Nephron progenitor cell (in vitro differentiated cells): ENCODE measurements around the gene PNPLA7.

Experiments
- DNase-seq: peaks from one replicate; pipeline ENCODE4 v3.0.0; 2021
- H3K27ac Mint-ChIP-seq: 2 replicates; pipeline ENCODE4 v1.8.0; 2021; ENCODE audit warnings: mild to moderate bottlenecking, moderate library complexity, mixed read lengths
- H3K27me3 Mint-ChIP-seq: 2 replicates; pipeline ENCODE4 v1.8.0; 2021; ENCODE audit warnings: mild to moderate bottlenecking, low read depth, mixed read lengths; ENCODE audit not compliant: poor library complexity
- H3K36me3 Mint-ChIP-seq: 2 replicates; pipeline ENCODE4 v1.8.0; 2021; ENCODE audit warnings: low read depth, mixed read lengths
- H3K4me1 Mint-ChIP-seq: 2 replicates; pipeline ENCODE4 v1.8.0; 2021; ENCODE audit warnings: mixed read lengths
- H3K4me3 Mint-ChIP-seq: 2 replicates; pipeline ENCODE4 v1.8.0; 2021; ENCODE audit warnings: mild to moderate bottlenecking, moderate library complexity, mixed read lengths
- H3K9me3 Mint-ChIP-seq: 2 replicates; pipeline ENCODE4 v1.8.0; 2021; ENCODE audit warnings: mild to moderate bottlenecking, moderate library complexity, mixed read lengths
- CTCF ChIP-seq: fragments of 200-600 bp; sonication (generic); IDR thresholded peaks from 2 replicates; pipeline ENCODE4 v1.5.0; 2021; ENCODE audit warnings: antibody characterized with exemption

Gene PNPLA7

GRCh38 chr9:137547687-137548543, 2.3 kb downstream of the PNPLA7 start:
- Mint-ChIP-seq H3K27ac (no peak overlapping the region), H3K4me1 (peaks cover 32% of the 10 kb centered on the region), H3K4me3 (peak overlapping the region; percentile 8), H3K36me3 (peaks cover 21% of the 10 kb centered on the region), H3K9me3 (peaks cover 26% of the 10 kb centered on the region), H3K27me3 (peaks cover 4% of the 10 kb centered on the region)
- no peak for TF ChIP-seq CTCF
- no peak for DNase-seq

DNA sequence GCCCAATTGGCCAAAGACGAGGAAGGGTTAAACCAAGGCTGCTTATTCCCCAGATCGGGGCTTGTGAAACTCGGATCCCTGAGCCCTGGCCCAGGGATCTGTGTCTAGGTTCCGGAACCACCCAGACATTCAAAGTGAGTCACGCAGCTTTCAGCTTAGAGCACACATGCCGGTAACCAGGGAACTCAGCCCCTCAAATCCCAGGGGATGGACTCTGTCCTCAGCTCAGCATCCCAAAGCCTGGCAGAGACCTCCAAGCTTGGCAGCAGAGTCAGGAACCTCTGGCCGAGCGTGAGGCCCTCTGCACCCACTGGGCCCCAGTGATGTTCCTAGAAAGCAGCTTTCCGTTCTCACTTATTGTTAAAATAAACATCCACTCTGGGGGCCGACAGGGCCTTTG, 5.1 kb downstream of the PNPLA7 start:
- TF ChIP-seq CTCF, result no peak
- H3K4me3 Mint-ChIP-seq, result no peak overlapping the region
- H3K27me3 Mint-ChIP-seq, result peaks cover 9% of the 10 kb centered on the region
- H3K27ac Mint-ChIP-seq, result no peak overlapping the region
- H3K36me3 Mint-ChIP-seq, result peaks cover 17% of the 10 kb centered on the region
- peaks cover 26% of the 10 kb centered on the region for H3K9me3 Mint-ChIP-seq
- no peak for DNase-seq
- peaks cover 41% of the 10 kb centered on the region for H3K4me1 Mint-ChIP-seq

GRCh38 chr9:137544176-137544760, 5.9 kb downstream of the PNPLA7 start:
- TF ChIP-seq CTCF, result no peak
- H3K4me1 Mint-ChIP-seq, result peaks cover 35% of the 10 kb centered on the region
- H3K27me3 Mint-ChIP-seq, result peaks cover 9% of the 10 kb centered on the region
- peaks cover 17% of the 10 kb centered on the region for H3K36me3 Mint-ChIP-seq
- no peak overlapping the region for H3K4me3 Mint-ChIP-seq
- peaks cover 26% of the 10 kb centered on the region for H3K9me3 Mint-ChIP-seq
- no peak for DNase-seq
- H3K27ac Mint-ChIP-seq, result peak overlapping the region; percentile 48

GRCh38 chr9:137543237-137543963, 6.8 kb downstream of the PNPLA7 start:
- no peak for DNase-seq
- H3K9me3 Mint-ChIP-seq, result peaks cover 26% of the 10 kb centered on the region
- no peak for TF ChIP-seq CTCF
- peaks cover 30% of the 10 kb centered on the region for H3K4me1 Mint-ChIP-seq
- H3K36me3 Mint-ChIP-seq, result peaks cover 17% of the 10 kb centered on the region
- no peak overlapping the region for H3K27ac Mint-ChIP-seq
- no peak overlapping the region for H3K4me3 Mint-ChIP-seq
- peaks cover 6% of the 10 kb centered on the region for H3K27me3 Mint-ChIP-seq

GRCh38 chr9:137542486-137542885, 7.7 kb downstream of the PNPLA7 start:
- no peak for TF ChIP-seq CTCF
- peaks cover 23% of the 10 kb centered on the region for H3K9me3 Mint-ChIP-seq
- H3K4me1 Mint-ChIP-seq, result peaks cover 26% of the 10 kb centered on the region
- no peak overlapping the region for H3K27ac Mint-ChIP-seq
- H3K36me3 Mint-ChIP-seq, result peaks cover 21% of the 10 kb centered on the region
- peaks cover 6% of the 10 kb centered on the region for H3K27me3 Mint-ChIP-seq
- no peak overlapping the region for H3K4me3 Mint-ChIP-seq
- DNase-seq, result no peak
